Epithelial cell of esophagus (primary cell): Measurements from ENCODE around the gene GLS.

Source experiments
- DNase-seq: peaks from one replicate; pipeline ENCODE4 v3.0.0; 2010; ENCODE audit warnings: low read depth
- H3K4me3 ChIP-seq: 2 replicates; pipeline ENCODE4 v1.5.1; 2011; ENCODE audit warnings: mild to moderate bottlenecking, low read length, control low read depth
- TF ChIP-seq, protein P1 (sequence below): IDR thresholded peaks from 2 replicates; pipeline ENCODE4 v1.5.1; 2011; ENCODE audit warnings: low read depth, mild to moderate bottlenecking, low read length, control low read depth, inconsistent platforms; ENCODE audit not compliant: insufficient read depth; ENCODE audit errors: missing control alignments

GLS gene

DNA sequence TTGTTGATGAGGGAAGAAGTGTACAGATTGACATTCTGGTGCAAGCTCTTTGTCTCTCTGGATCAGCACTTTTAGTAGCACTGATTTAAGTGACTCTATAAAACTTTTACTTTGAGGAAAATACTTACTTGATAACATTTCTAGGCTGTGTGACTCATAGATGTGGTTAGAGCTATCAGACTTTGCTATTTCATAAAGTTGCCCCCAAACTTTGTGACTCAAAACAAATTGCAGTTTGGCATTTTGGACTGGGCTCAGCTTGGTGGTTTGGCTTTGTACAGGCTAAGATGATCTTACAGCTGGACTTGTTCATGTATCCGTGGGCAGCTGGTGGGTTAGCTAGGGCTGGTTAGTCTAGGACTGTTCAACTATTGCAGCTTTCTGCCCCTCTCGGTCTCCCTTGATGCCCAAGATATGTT is 42.1 kb upstream of the GLS start:
- DNase-seq: peak; percentile 48
- no peak overlapping the region for H3K4me3 ChIP-seq
- TF ChIP-seq, protein P1, sequence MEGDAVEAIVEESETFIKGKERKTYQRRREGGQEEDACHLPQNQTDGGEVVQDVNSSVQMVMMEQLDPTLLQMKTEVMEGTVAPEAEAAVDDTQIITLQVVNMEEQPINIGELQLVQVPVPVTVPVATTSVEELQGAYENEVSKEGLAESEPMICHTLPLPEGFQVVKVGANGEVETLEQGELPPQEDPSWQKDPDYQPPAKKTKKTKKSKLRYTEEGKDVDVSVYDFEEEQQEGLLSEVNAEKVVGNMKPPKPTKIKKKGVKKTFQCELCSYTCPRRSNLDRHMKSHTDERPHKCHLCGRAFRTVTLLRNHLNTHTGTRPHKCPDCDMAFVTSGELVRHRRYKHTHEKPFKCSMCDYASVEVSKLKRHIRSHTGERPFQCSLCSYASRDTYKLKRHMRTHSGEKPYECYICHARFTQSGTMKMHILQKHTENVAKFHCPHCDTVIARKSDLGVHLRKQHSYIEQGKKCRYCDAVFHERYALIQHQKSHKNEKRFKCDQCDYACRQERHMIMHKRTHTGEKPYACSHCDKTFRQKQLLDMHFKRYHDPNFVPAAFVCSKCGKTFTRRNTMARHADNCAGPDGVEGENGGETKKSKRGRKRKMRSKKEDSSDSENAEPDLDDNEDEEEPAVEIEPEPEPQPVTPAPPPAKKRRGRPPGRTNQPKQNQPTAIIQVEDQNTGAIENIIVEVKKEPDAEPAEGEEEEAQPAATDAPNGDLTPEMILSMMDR: no peak

DNA sequence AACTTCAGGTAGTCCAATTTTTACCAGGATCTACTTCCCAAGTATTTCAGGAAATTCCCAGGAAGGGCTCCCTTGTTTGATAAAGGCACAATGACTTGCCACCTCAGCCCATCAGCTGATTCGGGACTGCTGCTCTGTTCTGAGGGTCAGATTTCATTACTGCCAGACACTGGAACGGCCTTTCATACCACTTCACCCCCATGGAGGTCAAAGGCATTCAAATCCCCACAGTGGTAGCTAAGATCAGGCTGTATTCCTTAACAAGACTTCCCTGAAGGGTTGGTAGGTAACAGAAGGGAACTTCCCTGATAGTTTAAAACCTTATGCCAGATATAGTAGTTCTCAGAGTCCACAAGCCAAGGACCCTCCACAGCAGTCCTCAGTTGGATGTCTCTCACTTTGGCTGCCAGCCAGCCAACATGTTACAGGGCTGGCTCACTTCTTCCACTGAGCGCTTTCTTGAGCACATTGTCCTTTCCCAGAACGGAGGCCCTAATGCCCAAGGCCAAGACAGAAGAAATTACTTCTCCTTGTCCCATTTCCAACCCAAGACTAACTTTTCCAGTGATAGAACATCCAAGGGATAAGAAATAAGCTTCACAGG is 40.0 kb upstream of the GLS start:
- DNase-seq: no peak
- H3K4me3 ChIP-seq: no peak overlapping the region
- TF ChIP-seq, protein P1: no peak

DNA sequence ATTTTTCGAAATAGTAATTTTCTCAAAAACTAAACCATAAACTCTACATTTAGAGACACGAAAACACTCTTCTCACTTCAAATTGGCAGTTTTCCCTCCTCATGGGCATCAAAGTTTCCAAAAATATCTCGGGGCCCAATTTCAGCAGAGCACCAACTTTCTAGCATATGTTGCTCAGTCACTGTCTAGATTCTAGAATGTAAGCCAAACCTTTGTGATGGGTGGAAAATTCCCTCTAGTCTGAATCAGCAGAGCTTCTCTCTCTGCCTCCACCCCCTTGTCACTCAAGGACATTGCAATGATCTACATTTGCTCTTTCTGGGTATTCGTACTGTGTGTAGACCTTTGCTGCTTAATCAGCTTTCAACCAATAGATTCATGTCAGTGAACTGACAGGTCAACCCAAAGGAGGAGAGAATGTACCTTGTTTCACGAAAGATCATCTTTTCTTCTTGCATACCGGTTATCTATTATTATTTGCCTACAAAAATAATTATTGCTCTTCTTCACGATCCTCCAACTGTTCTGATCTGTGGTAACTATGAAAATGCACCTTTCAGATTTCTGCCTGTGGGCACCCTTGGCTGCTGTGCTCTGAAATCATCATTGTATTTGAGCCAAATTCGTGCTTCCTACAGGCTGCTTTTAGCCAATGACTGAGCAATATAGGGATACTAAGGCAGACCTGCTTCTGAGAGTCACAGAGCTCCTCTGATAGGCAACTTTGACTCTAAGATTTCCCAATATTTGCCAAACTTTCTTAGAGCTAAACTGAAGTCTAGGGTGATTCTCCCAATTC is 38.7 kb upstream of the GLS start:
- TF ChIP-seq, protein P1: no peak
- DNase-seq: peak; percentile 57
- no peak overlapping the region for H3K4me3 ChIP-seq

DNA sequence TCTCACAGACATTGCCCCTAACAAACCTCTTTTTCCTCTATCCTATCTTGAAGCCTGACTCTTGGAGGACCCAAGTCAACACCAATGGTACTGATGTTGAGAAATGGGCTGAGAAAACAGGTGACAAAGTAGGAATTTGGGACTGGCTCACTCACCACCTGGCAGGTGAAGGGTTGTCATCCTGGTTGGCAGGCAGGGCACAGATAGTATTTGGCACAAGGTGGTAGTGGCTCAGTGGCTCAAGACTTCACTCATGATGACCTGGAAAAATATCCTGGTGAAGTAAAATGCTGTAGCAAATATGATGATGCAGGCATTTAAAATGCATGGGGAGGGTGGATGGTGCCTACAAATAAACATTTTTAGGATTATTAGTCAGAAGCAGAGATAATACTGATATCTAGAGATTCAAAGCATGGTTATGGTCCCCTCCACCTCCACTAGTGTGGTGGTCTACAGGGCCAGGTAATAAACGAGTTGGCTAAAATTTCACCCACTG is 38.0 kb upstream of the GLS start:
- no peak for DNase-seq
- H3K4me3 ChIP-seq: no peak overlapping the region
- TF ChIP-seq, protein P1: no peak

DNA sequence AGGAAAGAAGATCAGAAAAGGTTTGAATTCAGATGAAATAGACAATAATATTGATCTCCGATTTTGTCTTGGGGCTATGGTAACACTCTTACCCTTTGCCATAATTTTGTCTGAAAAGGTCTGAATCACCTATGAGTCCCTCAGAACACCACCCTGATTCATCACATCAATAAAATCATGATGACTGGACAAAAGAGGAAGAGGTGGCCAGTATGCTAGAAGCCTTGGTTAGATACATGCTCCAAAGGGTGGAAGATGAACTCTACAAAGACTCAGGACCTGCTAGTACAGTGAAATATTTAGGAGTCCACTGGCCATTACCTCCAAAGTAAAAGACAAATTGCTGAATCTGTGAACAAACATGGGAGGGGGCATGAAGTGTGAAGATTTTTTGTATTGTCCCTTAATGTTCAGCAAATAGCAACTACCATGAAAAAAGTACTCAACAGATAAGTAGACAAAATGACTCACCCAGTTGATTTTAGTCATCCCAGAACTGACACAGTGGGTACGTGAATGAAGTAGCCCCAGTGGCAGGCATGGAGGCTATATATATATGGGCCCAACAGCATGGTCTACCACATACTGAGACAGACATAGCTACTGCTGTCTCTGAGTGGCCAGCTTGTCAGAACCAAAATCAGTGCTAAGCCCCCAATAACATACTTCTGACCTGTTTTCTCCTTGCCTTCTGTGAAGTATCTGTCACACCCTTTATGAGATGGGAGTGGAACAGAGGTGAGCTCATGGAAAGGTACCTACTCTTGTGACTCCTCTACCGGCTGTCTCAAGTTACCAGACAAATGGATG is 36.5 kb upstream of the GLS start:
- peak; percentile 94 for DNase-seq
- TF ChIP-seq, protein P1: no peak
- H3K4me3 ChIP-seq: no peak overlapping the region

DNA sequence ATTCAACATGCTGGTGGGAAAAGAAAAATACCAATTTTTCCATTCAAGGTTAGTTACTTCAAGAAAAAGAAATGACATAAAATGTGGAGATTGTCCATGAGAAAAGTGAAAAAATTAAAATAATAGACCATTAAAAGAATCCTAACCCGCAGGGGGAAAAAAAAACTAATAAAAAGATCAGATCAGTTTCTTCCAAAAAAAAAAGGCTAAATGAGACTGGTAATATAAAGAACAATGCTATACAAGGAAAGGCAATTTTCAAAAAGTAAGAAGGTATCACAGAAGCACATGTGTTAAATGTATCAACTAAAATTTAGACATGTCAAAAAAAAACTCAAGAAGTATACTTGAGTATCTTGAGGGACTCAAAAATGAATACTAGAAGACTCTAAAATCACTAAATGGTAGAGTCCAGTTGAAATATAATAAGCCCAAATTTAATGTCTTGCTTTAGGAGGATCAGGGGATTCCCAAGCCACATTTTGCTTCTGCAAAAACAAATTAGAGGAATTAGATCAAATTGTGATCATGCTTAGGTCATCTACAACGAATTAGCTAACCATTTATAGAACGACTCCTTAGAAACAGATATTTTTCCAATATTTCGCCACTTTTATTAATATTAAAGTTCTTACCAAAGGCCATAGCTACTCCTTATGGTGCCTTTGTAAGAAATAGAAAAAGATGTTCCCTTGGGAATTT is 35.8 kb upstream of the GLS start:
- no peak overlapping the region for H3K4me3 ChIP-seq
- TF ChIP-seq, protein P1: no peak
- no peak for DNase-seq
